Hindlimb muscle (tissue), 1 donor: Measurements from ENCODE around the gene OR1F1. TPM values are rescaled to one million over a fixed set of nuclear protein-coding genes. Genes with fewer than 3 reads are reported as not detected.
"Not testable (repeated sequence)": the region's sequence is repeated elsewhere in the genome, so short reads cannot be mapped to it uniquely, and the experiment has no call there.

Experiments used
- DNase-seq: peaks from one replicate; pipeline ENCODE4 v3.0.0-alpha.2; 2013
- polyA plus RNA-seq: library from polyadenylated mRNA; unstranded; fragments of 120-200 nt; gene quantifications from one replicate; pipeline ENCODE4 v1.2.1, GENCODE V29; 2013; ENCODE audit not compliant: insufficient read length

OR1F1 gene
- polyA plus RNA-seq, 1 donor: not detected

DNA sequence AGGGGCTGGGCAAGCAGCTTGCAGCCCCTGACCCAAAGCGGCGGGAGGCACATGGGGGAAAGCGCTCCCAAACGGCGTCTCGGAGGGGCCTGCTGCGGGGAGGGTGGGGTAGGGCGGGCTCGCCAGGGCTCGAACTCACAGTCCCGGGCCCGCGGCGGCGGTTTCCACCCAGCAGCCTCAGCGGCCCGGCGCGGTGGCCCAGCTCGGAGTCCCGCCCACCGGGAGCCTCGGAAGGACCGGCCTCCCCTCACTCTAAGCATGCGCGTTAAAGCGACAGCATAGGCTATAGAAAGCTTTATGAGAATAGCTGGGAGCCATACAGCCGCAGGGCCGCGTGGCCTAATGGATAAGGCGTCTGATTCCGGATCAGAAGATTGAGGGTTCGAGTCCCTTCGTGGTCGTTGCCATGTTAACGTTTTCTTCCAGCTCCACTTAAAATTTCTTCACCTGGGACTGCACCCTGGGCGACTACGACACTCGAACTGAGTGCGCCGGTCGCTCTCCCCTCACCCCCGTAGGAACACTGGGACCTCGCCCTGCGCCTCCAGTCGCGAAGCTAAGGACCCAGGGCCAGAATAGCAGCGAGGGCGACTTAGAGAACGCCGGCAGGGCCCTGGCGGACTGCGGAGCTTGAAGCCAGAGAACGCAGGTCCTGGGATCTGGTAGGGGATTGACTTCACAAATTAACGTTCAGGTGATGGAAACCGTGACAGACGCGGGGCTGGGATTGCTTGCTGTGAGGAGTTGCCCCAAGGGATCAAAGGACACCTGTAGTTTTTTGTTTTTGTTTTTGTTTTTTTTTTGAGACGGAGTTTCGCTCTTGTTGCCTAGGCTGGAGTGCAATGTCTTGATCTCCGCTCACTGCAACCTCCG, 37.4 kb upstream of the OR1F1 start:
- DNase-seq: peak; percentile 96

DNA sequence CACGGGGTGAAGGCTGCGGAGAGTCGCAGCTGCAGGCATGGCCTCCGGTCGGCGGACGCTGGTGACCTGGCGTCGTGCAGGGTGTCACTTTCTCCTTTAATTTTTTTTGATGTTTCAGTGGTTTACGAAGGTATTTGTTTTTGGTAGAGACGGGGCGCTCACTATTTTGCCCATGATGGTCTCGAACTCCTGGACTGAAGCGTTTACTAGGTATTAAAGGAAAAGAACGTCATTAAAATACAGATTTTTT, 36.1 kb upstream of the OR1F1 start:
- DNase-seq: no peak

DNA sequence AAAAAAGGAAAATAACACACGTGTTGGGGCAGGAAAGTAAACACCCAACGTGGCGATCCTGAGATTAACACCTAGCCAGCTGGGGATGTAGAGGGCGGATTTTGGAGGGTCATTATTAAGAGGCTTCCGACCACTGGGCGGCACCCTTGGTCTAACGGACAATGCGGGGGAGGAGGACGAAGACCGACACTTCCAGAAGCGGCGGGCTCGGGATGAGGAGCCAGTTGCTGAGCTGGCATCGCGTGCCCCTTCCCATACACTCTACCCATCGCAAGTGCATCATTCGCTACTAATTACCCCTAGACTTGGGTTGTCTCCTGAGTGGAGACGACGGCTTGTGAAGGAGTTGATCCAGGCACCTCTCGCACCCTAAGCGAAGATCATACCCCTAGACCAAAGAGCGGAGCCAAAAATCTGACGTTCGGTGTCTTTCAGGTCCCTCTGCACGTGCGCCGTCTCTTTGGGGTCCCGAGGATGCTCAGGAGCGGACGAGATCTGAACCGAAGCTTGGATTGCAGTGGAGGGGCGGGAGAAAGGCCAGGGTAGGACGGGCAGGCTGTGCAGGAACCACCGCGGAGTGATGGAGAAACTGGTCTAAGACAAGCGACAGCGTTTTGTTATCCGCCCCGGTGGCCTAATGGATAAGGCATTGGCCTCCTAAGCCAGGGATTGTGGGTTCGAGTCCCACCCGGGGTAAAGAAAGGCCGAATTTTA, 35.6 kb upstream of the OR1F1 start:
- peak; percentile 93 for DNase-seq

DNA sequence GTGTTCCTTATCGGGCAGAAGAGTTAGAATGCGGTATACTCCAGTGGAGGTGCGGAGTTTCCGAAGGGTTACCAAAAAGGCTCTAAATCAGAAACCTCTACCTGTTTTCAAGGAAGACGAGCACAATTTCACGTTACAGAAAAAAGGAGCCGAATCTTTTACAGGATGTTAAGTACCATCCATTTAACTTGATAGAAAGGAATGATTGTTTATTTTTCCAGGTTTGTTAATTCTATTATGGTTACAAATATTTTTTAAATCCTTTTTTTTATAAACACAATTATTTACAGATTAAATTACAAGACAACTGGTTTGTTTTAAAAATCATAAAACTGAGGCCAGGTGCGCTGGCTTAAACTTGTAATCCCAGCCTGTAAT, 35.0 kb upstream of the OR1F1 start:
- DNase-seq: no peak

DNA sequence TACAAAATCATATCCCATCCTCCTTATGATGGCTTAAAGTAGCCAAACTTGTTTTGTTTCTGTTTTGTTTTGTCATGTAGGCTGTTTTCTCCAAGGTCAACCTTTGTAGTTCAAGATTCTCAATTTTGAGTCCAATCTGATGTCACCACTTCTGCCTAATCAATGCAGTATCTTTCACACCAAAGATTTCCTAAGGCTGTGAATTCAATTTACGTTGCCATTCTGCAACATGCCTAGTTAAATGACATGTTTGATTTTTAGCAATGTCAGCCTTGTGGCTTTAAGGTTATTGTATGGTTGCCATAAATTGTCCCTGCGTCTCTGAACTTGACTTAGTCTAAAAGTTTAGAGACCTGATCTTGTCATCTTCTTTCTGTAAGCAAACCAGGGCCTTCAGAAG, 32.8 kb upstream of the OR1F1 start:
- DNase-seq: no peak

DNA sequence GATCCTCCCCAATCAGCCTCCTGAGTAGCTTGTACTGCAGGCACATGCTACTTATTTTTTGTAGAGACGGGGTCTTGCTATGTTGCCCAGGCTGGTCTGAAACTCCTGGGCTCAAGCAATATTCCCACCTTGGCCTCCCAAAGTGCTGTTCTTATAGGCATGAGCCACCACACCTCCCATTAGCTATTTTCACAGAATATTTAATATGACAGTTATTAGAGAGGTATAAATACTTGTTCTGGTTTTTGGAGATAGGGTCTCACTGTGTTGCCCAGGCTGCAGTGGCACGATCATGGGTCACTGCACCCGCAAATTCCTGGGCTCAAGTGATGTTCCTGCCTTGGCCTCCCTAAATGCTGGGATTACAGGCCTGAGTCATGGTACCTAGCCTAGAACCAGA, 32.0 kb upstream of the OR1F1 start:
- no peak for DNase-seq

DNA sequence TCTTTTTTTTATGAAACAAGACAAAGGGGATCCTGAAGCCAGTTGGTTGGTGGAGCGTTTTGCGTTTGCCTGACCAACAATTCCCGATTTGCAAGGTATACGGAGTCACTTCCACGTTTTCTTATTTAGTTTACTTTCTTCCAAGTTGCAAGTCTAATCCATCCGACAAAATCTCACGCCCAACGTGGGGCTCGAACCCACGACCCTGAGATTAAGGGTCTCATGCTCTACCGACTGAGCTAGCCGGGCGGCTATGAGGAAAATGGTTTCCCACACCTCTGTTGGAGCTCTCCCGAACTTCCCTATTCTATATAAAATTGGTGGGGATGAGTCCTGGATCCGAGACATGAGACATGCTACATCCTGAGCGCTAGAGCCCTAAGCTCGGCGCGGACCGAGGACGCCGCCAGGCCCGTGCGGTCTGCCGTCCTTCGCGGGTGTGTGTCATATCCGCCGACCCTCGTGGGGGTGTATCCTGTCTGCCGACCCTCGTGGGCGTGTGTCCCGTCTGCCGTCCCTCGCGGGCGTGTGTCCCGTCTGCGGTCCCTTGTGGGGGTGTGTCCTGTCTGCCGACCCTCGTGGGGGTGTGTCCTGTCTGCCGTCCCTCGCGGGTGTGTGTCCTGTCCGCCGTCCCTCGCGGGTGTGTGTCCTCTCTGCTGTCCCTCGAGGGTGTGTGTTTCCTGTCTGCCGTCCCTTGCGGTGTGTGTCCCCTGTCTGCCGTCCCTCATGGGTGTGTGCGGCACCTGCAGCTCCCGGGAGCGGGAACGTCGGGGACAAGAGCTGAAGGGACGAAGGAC, 30.6 kb upstream of the OR1F1 start:
- DNase-seq: peak; percentile 81

DNA sequence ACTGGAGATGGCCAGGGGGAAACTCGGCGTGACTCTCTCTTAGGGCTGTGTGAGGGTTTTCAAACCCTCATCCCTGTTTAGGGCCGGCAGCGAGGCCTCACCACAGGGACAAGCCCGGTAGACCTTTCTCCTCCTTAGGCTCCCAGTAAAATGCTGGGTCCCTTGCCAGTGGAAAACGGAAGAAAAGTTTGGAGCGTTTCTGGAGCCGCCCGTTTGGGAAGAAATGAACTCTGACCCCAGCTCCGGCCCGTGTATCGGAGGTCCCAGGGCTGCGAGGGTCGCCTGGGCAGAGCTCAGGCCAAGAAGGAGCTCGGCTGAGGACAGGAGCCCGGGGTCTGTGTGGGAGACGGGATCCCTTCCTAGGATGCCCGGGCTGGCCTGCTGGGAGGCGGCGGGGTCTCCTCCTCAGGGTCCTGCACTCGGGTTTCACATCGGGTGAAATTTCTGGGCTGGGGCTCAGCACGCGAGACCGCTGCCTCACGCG, 29.9 kb upstream of the OR1F1 start:
- no peak for DNase-seq

DNA sequence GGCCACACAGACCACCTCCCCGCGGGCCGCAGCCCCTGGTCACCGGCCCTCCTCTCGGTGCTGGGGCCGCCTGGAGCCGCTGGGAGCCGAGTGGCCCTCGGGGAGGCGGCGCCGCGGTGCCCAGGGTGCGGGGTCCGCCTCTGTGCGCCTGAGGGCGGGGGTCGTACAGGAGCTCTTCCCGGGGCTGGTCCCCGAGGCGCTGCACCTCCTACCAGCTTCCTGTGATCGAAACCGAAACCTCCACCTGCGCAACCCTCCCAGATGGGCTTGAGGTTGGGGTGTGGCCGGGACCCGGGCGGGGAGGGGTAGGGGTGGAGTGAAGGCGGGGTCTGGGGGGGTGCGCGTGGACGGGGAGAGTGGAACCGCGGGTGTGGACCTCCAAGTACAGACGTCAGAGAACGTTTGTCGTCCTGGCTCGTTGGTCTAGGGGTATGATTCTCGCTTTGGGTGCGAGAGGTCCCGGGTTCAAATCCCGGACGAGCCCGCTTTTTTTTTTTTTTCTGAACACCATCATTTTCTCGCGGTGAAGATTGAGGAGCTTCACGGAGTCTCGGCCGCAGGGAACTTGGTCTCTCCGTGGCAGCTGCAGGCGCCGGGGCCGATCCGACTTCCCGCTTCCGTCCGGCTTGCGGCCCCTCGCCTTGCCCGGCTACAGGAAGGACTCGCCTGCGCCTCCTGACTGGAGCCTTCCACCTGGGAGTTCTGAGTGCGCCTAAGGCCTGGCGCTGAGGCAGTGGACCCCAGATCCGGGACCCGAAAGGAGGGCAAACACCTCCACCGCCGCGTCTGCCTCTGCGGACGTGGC, 29.3 kb upstream of the OR1F1 start:
- DNase-seq: peak; percentile 80

DNA sequence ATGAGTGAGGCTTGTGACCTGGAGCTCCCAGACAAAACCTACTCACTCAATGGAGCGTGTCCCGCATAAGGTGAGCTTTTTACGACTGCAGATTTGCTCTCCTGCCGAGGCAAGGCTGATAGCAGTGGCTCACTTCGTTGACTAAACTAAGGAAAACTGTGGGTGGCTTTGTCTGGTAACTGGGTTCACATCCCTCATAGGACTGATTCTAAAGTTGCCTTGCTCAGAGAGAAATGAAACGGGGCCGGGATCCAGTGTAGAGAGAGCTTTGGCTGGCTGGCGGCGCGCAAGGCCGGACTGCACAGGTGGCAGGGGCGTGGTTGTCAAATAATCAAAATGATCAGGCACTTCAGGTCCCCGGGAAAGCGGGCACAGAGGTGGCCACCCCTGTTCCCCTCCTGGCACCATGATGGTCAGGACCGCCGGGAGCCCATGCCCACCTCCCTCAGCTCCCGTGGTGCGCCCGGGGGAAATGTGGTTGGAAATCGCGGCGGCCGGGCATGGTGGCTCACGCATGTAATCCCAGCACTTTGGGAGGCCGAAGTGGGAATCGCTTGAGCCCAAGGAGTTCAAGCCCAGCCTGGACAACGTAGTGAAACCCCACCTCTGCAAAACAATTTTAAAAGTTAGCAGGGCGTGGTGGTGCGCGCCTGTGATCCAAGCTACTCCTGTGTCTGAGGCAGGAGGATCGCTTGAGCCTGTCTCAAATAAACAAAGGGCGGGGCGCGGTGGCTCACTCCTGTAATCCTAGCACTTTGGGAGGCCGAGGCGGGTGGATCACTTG, 26.6 kb upstream of the OR1F1 start:
- DNase-seq: no peak

DNA sequence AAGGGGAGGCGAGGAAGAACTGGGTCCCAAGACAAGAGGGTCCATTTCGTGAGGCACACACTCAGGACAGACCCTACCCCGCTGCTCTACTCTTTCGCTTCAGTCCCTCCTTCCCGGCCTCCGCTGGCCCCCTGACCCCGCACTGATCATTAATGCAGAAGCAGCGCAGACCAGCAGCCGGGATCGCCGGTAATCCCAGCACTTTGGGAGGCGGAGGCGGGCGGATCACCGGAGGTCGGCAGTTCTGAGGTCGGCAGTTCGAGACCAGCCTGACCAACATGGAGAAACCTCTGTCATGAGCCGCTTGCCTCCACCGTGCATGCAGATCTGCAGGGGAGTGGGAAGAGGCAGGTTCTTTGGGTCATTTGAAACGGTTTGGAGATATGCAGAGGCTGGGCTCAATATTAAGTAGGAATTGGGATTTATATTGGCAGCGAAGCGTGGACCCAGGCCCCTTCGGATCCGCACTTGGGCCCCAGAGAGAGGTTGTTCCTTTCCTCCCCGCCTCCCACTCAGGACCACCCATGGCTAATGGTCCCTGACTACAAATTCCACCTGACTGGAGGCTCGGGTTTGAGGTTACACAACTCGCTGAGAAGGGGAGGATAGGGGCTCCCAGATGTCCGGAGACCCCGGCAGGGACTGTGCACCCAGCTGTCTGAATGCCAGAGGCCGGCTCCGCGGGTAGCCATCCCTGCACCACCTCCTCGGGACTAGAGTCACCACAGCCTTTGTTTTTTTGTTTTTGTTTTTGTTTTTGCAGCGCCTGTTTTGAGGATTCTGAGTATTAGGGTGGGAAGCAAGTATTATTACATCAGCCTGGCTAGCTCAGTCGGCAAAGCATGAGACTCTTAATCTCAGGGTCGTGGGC, 23.6 kb upstream of the OR1F1 start:
- no peak for DNase-seq

DNA sequence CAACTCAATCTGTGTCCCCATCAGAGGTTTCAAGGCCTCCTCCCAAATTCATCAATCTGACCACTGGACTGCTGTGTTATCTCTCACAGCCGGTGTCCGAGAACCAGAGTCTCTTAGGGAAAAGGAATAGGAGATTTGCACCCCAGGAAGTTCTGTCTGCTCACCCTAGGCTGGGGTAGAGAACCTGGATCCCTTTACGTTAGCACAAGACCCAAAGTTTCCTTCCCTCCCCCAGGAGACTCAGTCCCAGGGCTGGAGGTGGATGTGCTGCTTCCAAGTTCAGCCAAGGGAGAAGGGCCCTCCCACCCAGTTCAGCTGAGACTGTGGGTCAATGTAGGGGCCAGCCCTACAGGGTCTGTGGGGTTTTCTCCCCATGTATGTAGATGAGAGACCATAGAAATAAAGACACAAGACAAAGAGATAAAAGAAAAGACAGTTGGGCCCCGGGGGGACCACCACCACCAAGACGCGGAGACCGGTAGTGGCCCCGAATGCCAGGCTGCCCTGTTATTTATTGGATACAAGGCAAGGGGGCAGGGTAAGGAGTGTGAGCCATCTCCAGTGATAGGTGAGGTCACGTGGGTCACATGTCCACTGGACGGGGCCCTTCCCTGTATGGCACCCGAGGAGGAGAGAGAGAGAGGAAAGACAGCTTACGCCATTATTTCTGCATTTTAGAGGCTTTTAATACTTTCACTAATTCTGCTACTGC, 22.7 kb upstream of the OR1F1 start:
- DNase-seq: no peak

DNA sequence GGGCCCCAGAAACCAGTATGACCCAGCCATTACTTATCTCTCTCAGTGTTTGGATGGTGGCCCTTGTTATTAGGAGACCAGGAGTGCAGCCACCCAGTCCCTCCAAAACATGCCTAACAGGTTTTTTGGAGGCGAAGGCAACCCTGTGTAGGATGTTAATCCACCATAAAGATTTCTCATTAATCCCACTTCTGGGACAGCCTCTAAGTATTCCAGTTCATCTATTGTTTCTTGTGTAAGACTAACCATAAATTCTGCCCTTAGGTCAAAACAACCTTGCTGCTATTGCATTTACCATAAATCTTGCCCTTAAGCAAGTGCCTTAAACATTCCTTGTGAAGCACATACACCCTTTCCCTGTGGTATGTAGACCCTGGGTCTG, 21.5 kb upstream of the OR1F1 start:
- no peak for DNase-seq

DNA sequence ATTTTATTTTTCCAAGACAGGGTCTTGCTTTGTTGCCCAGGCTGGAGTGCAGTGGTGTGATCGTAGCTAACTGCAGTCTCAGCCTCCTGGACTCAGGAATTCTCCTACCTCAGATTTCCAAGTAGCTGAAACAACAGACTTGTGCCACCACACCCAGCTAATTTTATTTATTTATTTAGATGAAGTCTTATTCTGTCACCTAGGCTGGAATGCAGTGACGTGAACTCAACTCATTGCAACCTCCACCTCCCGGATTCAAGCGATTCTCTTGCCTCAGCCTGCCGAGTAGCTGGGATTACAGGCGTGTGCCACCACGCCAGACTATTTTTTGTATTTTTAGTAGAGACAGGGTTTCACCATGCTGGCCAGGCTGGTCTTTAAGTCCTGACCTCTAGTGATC, 19.3 kb upstream of the OR1F1 start:
- not testable (repeated sequence) for DNase-seq

DNA sequence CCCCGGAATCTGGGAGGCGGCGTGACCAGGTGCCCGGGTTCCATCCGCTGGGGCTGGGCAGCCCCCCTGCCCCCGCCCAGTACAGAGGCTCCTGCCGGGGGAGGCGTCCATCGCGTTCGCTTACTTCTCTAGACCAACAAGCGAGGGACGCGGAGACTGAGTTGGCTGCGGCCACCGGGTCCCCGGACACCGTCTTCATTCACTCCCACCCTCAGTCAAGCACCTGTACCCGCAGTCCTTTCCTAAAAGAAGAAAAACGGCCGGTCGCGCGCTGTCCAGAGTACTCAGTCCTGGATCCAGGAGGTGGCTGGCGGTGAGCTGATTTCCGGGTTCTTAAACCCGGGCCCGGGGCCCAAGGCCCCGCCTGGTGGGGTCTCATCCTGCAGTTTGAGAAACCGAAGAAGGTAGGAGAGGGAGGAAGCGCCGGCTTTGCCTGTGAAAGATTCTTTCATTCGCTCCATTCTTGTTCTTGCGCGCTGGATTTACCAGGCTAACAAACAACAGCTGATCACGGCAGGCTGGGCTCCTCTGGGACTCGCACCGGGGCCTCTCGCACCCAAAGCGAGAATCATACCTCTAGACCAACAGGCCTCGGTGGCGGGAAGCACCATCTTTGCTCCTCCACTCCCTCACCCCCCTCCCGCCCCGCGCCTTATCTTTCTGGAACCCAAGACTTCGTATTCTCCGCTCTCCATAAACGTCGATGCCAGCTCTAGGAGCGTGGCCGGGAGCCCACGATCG, 17.4 kb upstream of the OR1F1 start:
- DNase-seq: no peak

DNA sequence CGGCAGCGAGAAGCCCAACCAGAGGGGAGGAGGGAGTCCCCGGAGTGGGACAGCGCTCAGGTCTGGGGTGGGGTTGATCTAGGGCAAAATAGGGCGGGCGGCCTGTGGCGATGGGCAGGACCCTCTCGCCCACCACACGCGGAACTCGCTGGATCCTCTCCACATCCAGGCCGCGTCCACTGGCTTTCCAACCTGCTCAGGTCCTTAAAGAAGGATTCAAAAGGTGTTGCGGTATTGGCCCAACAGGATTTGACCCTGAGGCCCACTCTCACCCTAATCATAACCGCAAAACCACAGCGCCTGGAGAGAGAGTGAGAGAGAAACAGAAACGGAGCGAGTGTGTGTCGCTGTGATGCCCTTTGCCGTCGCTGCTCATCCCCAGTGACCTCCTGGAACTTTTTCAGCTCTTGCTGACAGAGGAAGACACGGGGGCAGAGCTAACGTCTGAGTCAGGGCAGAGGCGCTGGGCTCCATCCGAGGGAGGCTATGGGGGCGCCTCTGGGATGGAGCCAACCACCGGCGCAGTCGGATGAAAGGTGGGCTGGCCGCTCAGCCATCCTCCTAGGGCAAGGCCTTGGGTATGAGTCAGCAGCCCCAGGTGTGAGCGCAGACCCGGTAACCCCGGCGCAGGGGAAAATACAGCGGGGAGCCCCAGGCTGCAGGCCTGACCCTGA, 16.7 kb upstream of the OR1F1 start:
- no peak for DNase-seq

DNA sequence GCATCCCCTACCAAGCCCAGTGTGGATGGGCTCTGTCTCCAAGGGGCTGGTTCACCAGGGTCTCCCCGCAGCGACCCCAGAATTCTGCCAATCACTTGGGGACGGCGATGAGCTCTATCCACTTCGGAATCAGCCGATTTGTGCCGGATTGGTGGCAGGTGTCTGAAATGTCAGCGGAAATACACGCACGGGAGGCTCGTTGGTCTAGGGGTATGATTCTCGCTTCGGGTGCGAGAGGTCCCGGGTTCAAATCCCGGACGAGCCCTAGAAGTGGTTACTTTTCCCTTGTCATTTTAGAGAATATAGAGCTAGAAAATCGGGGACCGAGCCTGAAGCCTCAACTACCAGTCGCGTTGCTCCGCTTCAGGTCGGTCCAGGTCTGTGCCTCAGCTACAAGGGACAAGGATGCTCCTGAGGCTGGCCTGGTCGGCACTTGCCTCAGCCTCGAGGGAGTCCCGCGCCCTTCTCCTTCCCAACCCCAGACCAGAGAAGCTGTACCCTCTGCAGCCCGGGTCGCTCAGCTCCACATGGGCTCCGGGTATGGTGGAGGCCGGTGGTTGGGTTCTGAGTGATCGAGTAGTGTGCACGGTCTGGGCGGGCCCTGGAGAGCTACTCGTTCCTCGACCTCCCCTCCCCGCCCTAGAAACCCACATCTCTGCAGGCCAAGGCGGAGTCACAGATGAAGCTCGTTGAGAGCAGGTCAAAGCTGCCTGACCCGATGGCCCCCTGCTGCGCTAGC, 16.0 kb upstream of the OR1F1 start:
- DNase-seq: no peak
